Mesangial cell (primary cell): ENCODE measurements around the gene SLC45A1. TPM values are rescaled to one million over a fixed set of nuclear protein-coding genes. Genes with fewer than 3 reads are reported as not detected.

ENCODE experiments used
- total RNA-seq: library from RNA; depleted of rRNA; stranded (reverse); fragments of >200 nt; gene quantifications from 2 replicates; pipeline ENCODE4 v1.2.3, GENCODE V29; 2015

SLC45A1 gene
- 0.98 and 6.5 TPM in 2 replicates for total RNA-seq

DNA sequence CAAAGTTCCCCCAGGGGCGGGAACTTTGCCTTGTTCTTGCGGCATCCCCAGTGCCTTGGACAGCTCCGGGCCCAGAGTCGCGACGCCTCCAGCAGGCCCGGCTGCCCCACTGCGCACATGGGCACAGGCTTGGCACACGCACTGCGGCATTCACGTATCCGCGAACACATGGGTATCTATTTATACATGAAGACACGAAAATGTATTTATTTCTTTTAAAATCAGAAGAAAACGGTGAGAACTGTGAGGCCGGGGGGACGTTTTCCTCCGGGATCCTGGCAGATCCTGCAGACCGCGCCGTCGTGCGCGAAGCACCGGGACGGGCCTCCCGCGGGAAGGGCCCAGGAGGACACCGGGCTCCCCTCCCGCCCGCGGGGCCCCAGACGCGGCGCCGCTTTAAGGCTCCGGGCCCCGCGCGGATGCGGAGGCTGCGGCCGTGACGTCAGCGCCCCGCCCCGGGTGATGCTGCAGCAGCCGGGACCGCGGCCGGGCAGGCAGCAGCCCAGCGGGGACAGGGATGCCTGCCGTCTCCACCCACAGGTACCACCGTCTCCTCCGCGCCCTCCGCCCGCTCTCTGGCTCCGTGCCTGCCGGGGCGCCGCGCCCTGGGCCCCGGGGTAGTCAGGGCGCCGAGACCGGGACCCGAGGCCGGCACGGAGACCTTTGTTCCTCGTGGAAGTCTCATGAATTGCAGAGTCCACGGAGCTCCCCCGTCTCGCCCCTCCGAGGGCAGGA lies at the start of gene SLC45A1:
TSS of gene SLC45A1 (plus strand) at position 468 of the 735 bp plus-strand sequence. CDS start 6,216 bp downstream, outside the sequence.

